ENCODE data around the gene AOPEP. TPM values are rescaled to one million over a fixed set of nuclear protein-coding genes. Genes with fewer than 3 reads are reported as not detected.

The AOPEP gene
- total RNA-seq, 1 experiment from 2014 or later, result 15.0 TPM

DNA sequence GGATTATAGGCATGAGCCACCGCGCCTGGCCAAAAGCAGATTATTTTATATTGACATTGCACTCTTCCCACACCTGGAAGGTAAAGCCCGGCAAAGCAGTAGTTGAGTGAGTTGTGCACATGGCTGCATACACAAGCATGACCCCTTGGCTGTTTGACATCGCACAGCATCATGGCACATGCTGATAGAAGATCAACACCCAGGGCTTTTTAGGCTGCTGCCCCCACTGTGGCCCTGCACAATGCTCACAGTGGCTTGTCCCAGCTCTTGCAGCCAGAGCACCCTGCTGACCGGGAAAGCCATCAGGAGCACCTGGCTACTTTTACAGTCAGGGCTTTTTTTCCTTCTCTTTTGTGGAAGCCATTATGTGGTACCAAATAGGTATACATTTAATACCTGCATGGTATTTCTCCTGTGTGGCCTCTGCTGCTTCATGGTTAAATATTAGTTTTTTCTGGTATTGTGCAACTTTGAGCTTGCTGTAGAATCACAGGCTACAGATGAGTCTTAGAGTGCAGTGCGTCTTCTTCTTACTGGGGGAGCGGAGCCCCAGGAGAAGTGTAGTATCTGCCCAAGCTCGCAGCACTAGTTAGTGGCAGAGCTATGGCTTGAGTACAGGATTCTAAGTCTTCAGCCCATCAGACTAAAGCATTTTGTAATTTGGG lies 264.5 kb downstream of the AOPEP start:
- no peak overlapping the region for H2BK20ac ChIP-seq (ENCODE audit: low read depth, low read length, poor library complexity, severe bottlenecking)
- H3K36me3 Mint-ChIP-seq (ENCODE audit: insufficient read depth in 1 of 3, low read depth in 3 of 3), result no peaks in the 10 kb centered on the region; a peak in 1 of 7 replicates
- no peak overlapping the region for H2AFZ ChIP-seq (ENCODE audit: low read length)
- no peak overlapping the region for H3T11ph ChIP-seq (ENCODE audit: low read length)
- DNase-seq, result no peak
- H3K9me3 ChIP-seq (ENCODE audit: control insufficient read depth, low read depth, low read length), result no peaks in the 10 kb centered on the region
- H3K4me3 Mint-ChIP-seq, result no peak overlapping the region
- no peaks in the 10 kb centered on the region for H3K79me1 ChIP-seq (ENCODE audit: insufficient read depth, low read depth, low read length, poor library complexity, severe bottlenecking)
- H2BK15ac ChIP-seq (ENCODE audit: low read depth, low read length), result no peak overlapping the region
- TF ChIP-seq, protein P1, sequence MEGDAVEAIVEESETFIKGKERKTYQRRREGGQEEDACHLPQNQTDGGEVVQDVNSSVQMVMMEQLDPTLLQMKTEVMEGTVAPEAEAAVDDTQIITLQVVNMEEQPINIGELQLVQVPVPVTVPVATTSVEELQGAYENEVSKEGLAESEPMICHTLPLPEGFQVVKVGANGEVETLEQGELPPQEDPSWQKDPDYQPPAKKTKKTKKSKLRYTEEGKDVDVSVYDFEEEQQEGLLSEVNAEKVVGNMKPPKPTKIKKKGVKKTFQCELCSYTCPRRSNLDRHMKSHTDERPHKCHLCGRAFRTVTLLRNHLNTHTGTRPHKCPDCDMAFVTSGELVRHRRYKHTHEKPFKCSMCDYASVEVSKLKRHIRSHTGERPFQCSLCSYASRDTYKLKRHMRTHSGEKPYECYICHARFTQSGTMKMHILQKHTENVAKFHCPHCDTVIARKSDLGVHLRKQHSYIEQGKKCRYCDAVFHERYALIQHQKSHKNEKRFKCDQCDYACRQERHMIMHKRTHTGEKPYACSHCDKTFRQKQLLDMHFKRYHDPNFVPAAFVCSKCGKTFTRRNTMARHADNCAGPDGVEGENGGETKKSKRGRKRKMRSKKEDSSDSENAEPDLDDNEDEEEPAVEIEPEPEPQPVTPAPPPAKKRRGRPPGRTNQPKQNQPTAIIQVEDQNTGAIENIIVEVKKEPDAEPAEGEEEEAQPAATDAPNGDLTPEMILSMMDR (conservative IDR thresholded peaks at IDR 0.05), result no peak
- H2BK5ac ChIP-seq (ENCODE audit: insufficient read length, low read length), result no peak overlapping the region
- H3K79me2 ChIP-seq (ENCODE audit: insufficient read depth, low read length), result no peaks in the 10 kb centered on the region
- H3K18ac ChIP-seq (ENCODE audit: insufficient read length, low read depth, low read length), result no peak overlapping the region
- H3K23me2 ChIP-seq (ENCODE audit: insufficient read length, low read depth, low read length, poor library complexity, severe bottlenecking), result no peaks in the 10 kb centered on the region
- no peak overlapping the region for H3K56ac ChIP-seq (ENCODE audit: insufficient read length, low read depth, low read length)
- H3K27me3 Mint-ChIP-seq (ENCODE audit: low read depth), result no peaks in the 10 kb centered on the region; the same call in 1 of the 2 replicates
- H2BK12ac ChIP-seq (ENCODE audit: insufficient read length, low read depth, low read length), result no peak overlapping the region
- H3K4me1 ChIP-seq (ENCODE audit: insufficient read depth, low read length), result no peaks in the 10 kb centered on the region; the same call in 1 of the 2 replicates
- no CpG with 5 or more reads among the region's 8 CpGs for WGBS (ENCODE audit: extremely low coverage, insufficient read length, low lambda C conversion rate)
- no peak overlapping the region for H2AK5ac ChIP-seq (ENCODE audit: insufficient read length, low read length)
- no peaks in the 10 kb centered on the region for H4K20me1 ChIP-seq (ENCODE audit: control insufficient read depth, insufficient read depth, insufficient read length)
- no peak overlapping the region for H4K5ac ChIP-seq (ENCODE audit: insufficient read length, low read depth, low read length)
- H3K27ac Mint-ChIP-seq, result no peak overlapping the region; a peak in 1 of 7 replicates
- no peaks in the 10 kb centered on the region for H3K9me3 Mint-ChIP-seq
- H3K27ac ChIP-seq (ENCODE audit: insufficient read length, low read depth, low read length), result no peak overlapping the region
- no peaks in the 10 kb centered on the region for H3K27me3 ChIP-seq (ENCODE audit: insufficient read depth, low read length)
- no peak overlapping the region for H4K91ac ChIP-seq (ENCODE audit: insufficient read length, low read depth, low read length)
- no peak overlapping the region for H3K14ac ChIP-seq (ENCODE audit: insufficient read depth, low read length)
- no peak overlapping the region for H3K9ac ChIP-seq (ENCODE audit: extremely low read depth, insufficient read length, low read length)
- no peak overlapping the region for H2BK120ac ChIP-seq (ENCODE audit: low read depth, low read length, poor library complexity, severe bottlenecking)
- no peak overlapping the region for H3K23ac ChIP-seq (ENCODE audit: insufficient read length, low read depth, low read length)
- no peak overlapping the region for H3K4me2 ChIP-seq (ENCODE audit: insufficient read depth, insufficient read length, low read length)
- H3K4ac ChIP-seq (ENCODE audit: low read depth, low read length), result no peak overlapping the region
- peaks cover 13 to 16% of the 10 kb centered on the region in 2 experiments for H3K4me1 Mint-ChIP-seq
- H4K8ac ChIP-seq (replicated peaks; ENCODE audit: insufficient read length, low read depth, low read length), result no peak overlapping the region
